PC-3 (cell line): Measurements from ENCODE around the gene SYT14.

Experiments used
- EZH2 ChIP-seq: fragments of 300-600 bp; sonication (generic); IDR thresholded peaks from one replicate; pipeline ENCODE4 v1.6.1; 2017; ENCODE audit warnings: antibody characterized with exemption, mild to moderate bottlenecking, low read length; ENCODE audit not compliant: unreplicated experiment
- TF ChIP-seq, protein P1 (sequence below): fragments of 300-600 bp; sonication (generic); conservative IDR thresholded peaks from 2 replicates; pipeline ENCODE4 v1.5.1; 2017; ENCODE audit warnings: antibody characterized with exemption, low read depth, mild to moderate bottlenecking, low read length

DNA sequence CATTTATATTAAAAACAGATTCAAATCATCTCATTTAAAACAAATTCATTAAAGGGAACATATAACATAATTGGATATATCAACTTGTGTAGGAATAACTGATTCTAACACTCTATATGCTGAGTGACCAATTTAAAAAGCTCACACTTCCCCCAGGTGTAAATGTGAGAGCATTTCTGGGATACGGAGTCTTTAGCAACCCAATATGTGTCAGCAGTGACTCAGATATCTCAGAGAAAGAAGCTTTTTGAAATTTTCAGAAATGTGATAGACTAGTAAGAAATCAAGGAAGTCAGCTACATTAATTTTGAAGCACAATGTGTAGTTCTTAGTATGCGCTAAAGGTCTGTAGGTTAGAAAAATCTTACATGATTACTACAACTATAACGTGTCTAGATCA lies 206.7 kb downstream of the SYT14 start:
- TF ChIP-seq EZH2, result no peak
- TF ChIP-seq, protein P1, sequence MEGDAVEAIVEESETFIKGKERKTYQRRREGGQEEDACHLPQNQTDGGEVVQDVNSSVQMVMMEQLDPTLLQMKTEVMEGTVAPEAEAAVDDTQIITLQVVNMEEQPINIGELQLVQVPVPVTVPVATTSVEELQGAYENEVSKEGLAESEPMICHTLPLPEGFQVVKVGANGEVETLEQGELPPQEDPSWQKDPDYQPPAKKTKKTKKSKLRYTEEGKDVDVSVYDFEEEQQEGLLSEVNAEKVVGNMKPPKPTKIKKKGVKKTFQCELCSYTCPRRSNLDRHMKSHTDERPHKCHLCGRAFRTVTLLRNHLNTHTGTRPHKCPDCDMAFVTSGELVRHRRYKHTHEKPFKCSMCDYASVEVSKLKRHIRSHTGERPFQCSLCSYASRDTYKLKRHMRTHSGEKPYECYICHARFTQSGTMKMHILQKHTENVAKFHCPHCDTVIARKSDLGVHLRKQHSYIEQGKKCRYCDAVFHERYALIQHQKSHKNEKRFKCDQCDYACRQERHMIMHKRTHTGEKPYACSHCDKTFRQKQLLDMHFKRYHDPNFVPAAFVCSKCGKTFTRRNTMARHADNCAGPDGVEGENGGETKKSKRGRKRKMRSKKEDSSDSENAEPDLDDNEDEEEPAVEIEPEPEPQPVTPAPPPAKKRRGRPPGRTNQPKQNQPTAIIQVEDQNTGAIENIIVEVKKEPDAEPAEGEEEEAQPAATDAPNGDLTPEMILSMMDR, result no peak
